T-cell (primary cell): ENCODE data around the gene IL36A. TPM values are rescaled to one million over a fixed set of nuclear protein-coding genes. Genes with fewer than 3 reads are reported as not detected.

Experiments
- ATAC-seq, 4 experiments: fragments of 200-7000 bp in 3 of 4; fragments of 150-1000 bp in 1 of 4; cut with Tn5 transposase; replicated peaks in 1 of 4; 1 replicate in 3 of 4; 2 replicates in 1 of 4; pipeline ENCODE4 v1.10.0; 2021; ENCODE audit warnings: moderate library complexity in 3 of 4, mild to moderate bottlenecking in 2 of 4, moderate number of reproducible peaks in 1 of 4
- CTCF ChIA-PET, 2 donors: fragments of 300-600 bp; sonication (Branson Sonifier 250); formaldehyde crosslinking; loops; one replicate each; lab custom pipeline; 2022; ENCODE audit warnings: antibody characterized with exemption in 2 of 2; lab: Charles Lee
- POLR2A ChIA-PET, 2 donors: fragments of 300-600 bp; sonication (Branson Sonifier 250); formaldehyde crosslinking; loops; one replicate each; lab custom pipeline; 2022; ENCODE audit warnings: antibody characterized with exemption in 2 of 2; lab: Charles Lee
- DNase-seq, 35 experiments: peaks; one replicate each; pipeline versions ENCODE4 v3.0.0 to v3.0.0-alpha.2; 2013 to 2023
- H3K27ac ChIP-seq: one replicate; pipeline ENCODE4 v1.5.1; 2013; ENCODE audit warnings: low read length
- H3K27me3 ChIP-seq, 2 experiments: replicated peaks in 1 of 2; 1 replicate in 1 of 2; 2 replicates in 1 of 2; pipeline versions ENCODE4 v1.6.1 to v1.7.0; 2013; ENCODE audit warnings: low read length in 1 of 2, mixed read lengths in 1 of 2; ENCODE audit not compliant: control insufficient read depth in 2 of 2, insufficient read depth in 2 of 2; ENCODE audit errors: extremely low read depth in 1 of 2
- H3K36me3 ChIP-seq, 2 donors: 1 replicate in 1 of 2; 2 replicates in 1 of 2; pipeline versions ENCODE4 v1.6.1 to v1.7.0; 2013; ENCODE audit warnings: low read length in 1 of 2; ENCODE audit not compliant: control insufficient read depth in 2 of 2, insufficient read depth in 1 of 2; ENCODE audit errors: extremely low read depth in 1 of 2
- H3K4me1 ChIP-seq, 2 experiments: 1 replicate in 1 of 2; 2 replicates in 1 of 2; pipeline versions ENCODE4 v1.6.1 to v1.7.0; 2013; ENCODE audit warnings: low read length in 2 of 2, mixed read lengths in 1 of 2; ENCODE audit not compliant: insufficient read depth in 2 of 2, control insufficient read depth in 1 of 2; ENCODE audit errors: extremely low read depth in 1 of 2
- H3K4me3 ChIP-seq, 2 donors: 1 replicate in 1 of 2; 2 replicates in 1 of 2; pipeline versions ENCODE4 v1.5.1 to v1.7.0; 2013; ENCODE audit warnings: mild to moderate bottlenecking in 2 of 2, low read length in 1 of 2, moderate library complexity in 1 of 2; ENCODE audit not compliant: control insufficient read depth in 1 of 2; ENCODE audit errors: extremely low read depth in 1 of 2
- H3K9me3 ChIP-seq: 2 replicates; pipeline ENCODE4 v1.7.0; 2013
- H3K27ac Mint-ChIP-seq, 2 donors: one replicate each; pipeline ENCODE4 v1.8.0; 2020 to 2021; ENCODE audit warnings: mild to moderate bottlenecking in 2 of 2, mixed read lengths in 2 of 2
- H3K27me3 Mint-ChIP-seq, 2 donors: one replicate each; pipeline ENCODE4 v1.8.0; 2021 to 2022; ENCODE audit warnings: mixed read lengths in 2 of 2
- H3K36me3 Mint-ChIP-seq: one replicate; pipeline ENCODE4 v1.8.0; 2021; ENCODE audit warnings: mixed read lengths
- H3K4me1 Mint-ChIP-seq, 3 donors: one replicate each; pipeline ENCODE4 v1.8.0; 2020 to 2022; ENCODE audit warnings: mixed read lengths in 3 of 3, mild to moderate bottlenecking in 1 of 3
- H3K4me3 Mint-ChIP-seq, 3 donors: one replicate each; pipeline ENCODE4 v1.8.0; 2020 to 2022; ENCODE audit warnings: mild to moderate bottlenecking in 3 of 3, mixed read lengths in 3 of 3, moderate library complexity in 3 of 3
- H3K9me3 Mint-ChIP-seq, 3 donors: one replicate each; pipeline ENCODE4 v1.8.0; 2020 to 2022; ENCODE audit warnings: mixed read lengths in 3 of 3
- WGBS: methylation state at CpG from one replicate; pipeline ENCODE4 v1.1.5; 2013; ENCODE audit warnings: missing lambda C conversion rate; ENCODE audit not compliant: insufficient coverage; 5-methylcytosine and 5-hydroxymethylcytosine counted together
- total RNA-seq, 35 experiments: library from RNA in 6 of 35; stranded (reverse) in 6 of 35; fragments of 120-200 nt in 1 of 35; gene quantifications; one replicate each; pipeline versions ENCODE4 v1.2.1 to v1.2.4 and lab custom pipeline; 2013 to 2026

The IL36A gene
- total RNA-seq (under 1 TPM in 4 of 5 donors, not detected in 1; 0.32 to 0.60 (median 0.58) TPM), total RNA-seq (lab: John Stamatoyannopoulos, UW) (0 to 2.0 (median 0.28) reads per million in 29 experiments)
- total RNA-seq (2013), result 0.57 TPM

GRCh38 chr2:113005030-113005509 lies at the start of gene IL36A:
Gene IL36A, plus strand, starts transcription at chr2:113005459. Its CDS starts 413 bp downstream, at chr2:113005872.
- peaks cover 0 to 4% of the 10 kb centered on the region in 2 experiments for H3K4me1 ChIP-seq
- Mint-ChIP-seq H3K4me3 (no peak within 1 kb of the TSS), H3K9me3 (peaks cover 8 to 18% (median 15%) of the 10 kb centered on the region in 3 donors), H3K36me3 (peaks cover 12% of the 10 kb centered on the region), H3K27ac (no peak within 1 kb of the TSS), H3K27me3 (no peaks in the 10 kb centered on the region), H3K4me1 (peaks cover 2 to 6% (median 6%) of the 10 kb centered on the region in 3 donors)
- peaks cover 4% of the 10 kb centered on the region for H3K9me3 ChIP-seq
- POLR2A ChIA-PET, result no interaction called here
- CTCF ChIA-PET, result no interaction called here
- no peak for DNase-seq
- H3K27me3 ChIP-seq, result no peaks in the 10 kb centered on the region
- H3K27ac ChIP-seq, result no peak within 1 kb of the TSS
- WGBS, result 83% methylated on average over 3 of the region's 3 CpGs
- H3K36me3 ChIP-seq, result no peaks in the 10 kb centered on the region
- no peak for ATAC-seq
- no peak within 1 kb of the TSS for H3K4me3 ChIP-seq

- H3K4me3 Mint-ChIP-seq, result no peak overlapping the region
- no peak for DNase-seq
- no peak overlapping the region for H3K27ac Mint-ChIP-seq
- 100% methylated on average over 2 of the region's 3 CpGs for WGBS
- H3K36me3 Mint-ChIP-seq, result no peaks in the 10 kb centered on the region
- ChIA-PET CTCF (no interaction called here), POLR2A (no interaction called here)
- peaks cover 0 to 6% of the 10 kb centered on the region in 2 donors for H3K27me3 Mint-ChIP-seq
- no peaks in the 10 kb centered on the region for H3K9me3 Mint-ChIP-seq
- Histone ChIP-seq H3K36me3 (no peaks in the 10 kb centered on the region), H3K4me1 (no peaks in the 10 kb centered on the region), H3K4me3 (no peak overlapping the region), H3K9me3 (no peaks in the 10 kb centered on the region), H3K27ac (no peak overlapping the region), H3K27me3 (peaks cover 0 to 11% of the 10 kb centered on the region in 2 experiments)
- no peak for ATAC-seq
- no peaks in the 10 kb centered on the region for H3K4me1 Mint-ChIP-seq
Measured at GRCh38 chr2:112957511-112957910, 47.7 kb upstream of the IL36A start.

GRCh38 chr2:112958428-112959108 lies 46.7 kb upstream of the IL36A start:
- H3K27ac Mint-ChIP-seq, result no peak overlapping the region
- CTCF ChIA-PET, result interaction anchor here in 1 of 2 donors (1.0 to 1.6 kb wide), 2 partner anchors 17 to 208 kb away, joined by 4 to 11 read pairs; no protein-coding TSS in a partner anchor
- peaks cover 0 to 5% of the 10 kb centered on the region in 2 donors for H3K27me3 Mint-ChIP-seq
- ATAC-seq, result peak; percentile 63 to 79 (median 70)
- H3K27me3 ChIP-seq, result peaks cover 0 to 11% of the 10 kb centered on the region in 2 experiments
- DNase-seq, result peak in 24 of 35 experiments; percentile 4 to 76 (median 14)
- no peaks in the 10 kb centered on the region for H3K9me3 Mint-ChIP-seq
- no peaks in the 10 kb centered on the region for H3K4me1 ChIP-seq
- no peaks in the 10 kb centered on the region for H3K4me1 Mint-ChIP-seq
- H3K4me3 ChIP-seq, result no peak overlapping the region
- H3K36me3 Mint-ChIP-seq, result no peaks in the 10 kb centered on the region
- WGBS, result 46% methylated on average over 6 of the region's 9 CpGs
- POLR2A ChIA-PET, result no interaction called here
- no peaks in the 10 kb centered on the region for H3K36me3 ChIP-seq
- H3K27ac ChIP-seq, result no peak overlapping the region
- H3K9me3 ChIP-seq, result no peaks in the 10 kb centered on the region
- no peak overlapping the region for H3K4me3 Mint-ChIP-seq

- WGBS, result 78% methylated on average over 13 of the region's 14 CpGs
- no peak for DNase-seq
- Mint-ChIP-seq H3K9me3 (no peaks in the 10 kb centered on the region), H3K36me3 (no peaks in the 10 kb centered on the region), H3K27me3 (peaks cover 0 to 3% of the 10 kb centered on the region in 2 donors), H3K4me1 (no peaks in the 10 kb centered on the region), H3K27ac (no peak overlapping the region), H3K4me3 (no peak overlapping the region)
- Histone ChIP-seq H3K36me3 (no peaks in the 10 kb centered on the region), H3K4me3 (no peak overlapping the region), H3K9me3 (no peaks in the 10 kb centered on the region), H3K4me1 (no peaks in the 10 kb centered on the region), H3K27ac (no peak overlapping the region), H3K27me3 (peaks cover 0 to 11% of the 10 kb centered on the region in 2 experiments)
- POLR2A ChIA-PET, result interaction anchor here in 1 of 2 donors (0.6 kb wide), 1 partner anchor 38 kb away, joined by 3 read pairs; no protein-coding TSS in a partner anchor
- CTCF ChIA-PET, result interaction anchor here (0.6 to 1.6 kb wide), 4 partner anchors 18 to 209 kb away, joined by 3 to 11 read pairs (median 5); no protein-coding TSS in a partner anchor
- ATAC-seq, result no peak
Measured at GRCh38 chr2:112959109-112959812, 46.0 kb upstream of the IL36A start.

GRCh38 chr2:112960230-112960825 lies 44.9 kb upstream of the IL36A start:
- Histone ChIP-seq H3K27me3 (peaks cover 0 to 9% of the 10 kb centered on the region in 2 experiments), H3K9me3 (no peaks in the 10 kb centered on the region), H3K36me3 (no peaks in the 10 kb centered on the region), H3K4me3 (no peak overlapping the region), H3K4me1 (no peaks in the 10 kb centered on the region), H3K27ac (no peak overlapping the region)
- Mint-ChIP-seq H3K4me1 (no peaks in the 10 kb centered on the region), H3K27me3 (no peaks in the 10 kb centered on the region), H3K4me3 (no peak overlapping the region), H3K27ac (no peak overlapping the region), H3K9me3 (no peaks in the 10 kb centered on the region), H3K36me3 (no peaks in the 10 kb centered on the region)
- WGBS, result 100% methylated on average over 1 of the region's 2 CpGs
- no peak for DNase-seq
- no peak for ATAC-seq
- ChIA-PET CTCF (interaction anchor here in 1 of 2 donors (1.1 kb wide), 2 partner anchors 29 to 177 kb away, joined by 3 read pairs; no protein-coding TSS in a partner anchor), POLR2A (no interaction called here)
